Limb (tissue), 2 donors: ENCODE data around the gene CCNT2.
"Not testable (repeated sequence)": the region's sequence is repeated elsewhere in the genome, so short reads cannot be mapped to it uniquely, and the experiment has no call there.

Experiments used
- DNase-seq, 2 donors: peaks; one replicate each; pipeline ENCODE4 v3.0.0-alpha.2; 2016; ENCODE audit errors: extremely low spot score in 2 of 2

The CCNT2 gene

GRCh38 chr2:134918526-134919340, at the start of gene CCNT2:
Gene CCNT2, plus strand, starts transcription at chr2:134918822. Its CDS starts 33 bp downstream, at chr2:134918855.
- peak; percentile 99 to 100 for DNase-seq

GRCh38 chr2:134869946-134870736, 48.5 kb upstream of the CCNT2 start:
- DNase-seq, result peak; percentile 29 to 38

- no peak for DNase-seq
Measured at GRCh38 chr2:134873152-134873551, 45.5 kb upstream of the CCNT2 start.

GRCh38 chr2:134875309-134875708, 43.3 kb upstream of the CCNT2 start:
- DNase-seq, result no peak

- DNase-seq, result no peak
Measured at GRCh38 chr2:134882773-134883172, 35.8 kb upstream of the CCNT2 start.

GRCh38 chr2:134883552-134884293, 34.9 kb upstream of the CCNT2 start:
- no peak for DNase-seq

- DNase-seq, result no peak
Measured at GRCh38 chr2:134884435-134884834, 34.2 kb upstream of the CCNT2 start.

- DNase-seq, result no peak
Measured at GRCh38 chr2:134892282-134893035, 26.2 kb upstream of the CCNT2 start.

GRCh38 chr2:134897932-134898331, 20.7 kb upstream of the CCNT2 start:
- DNase-seq, result peak in 1 of 2 donors; percentile 29

GRCh38 chr2:134899204-134899603, 19.4 kb upstream of the CCNT2 start:
- no peak for DNase-seq

- no peak for DNase-seq
Measured at GRCh38 chr2:134900151-134900550, 18.5 kb upstream of the CCNT2 start.

- not testable (repeated sequence) for DNase-seq
Measured at GRCh38 chr2:134903701-134904100, 14.9 kb upstream of the CCNT2 start.

GRCh38 chr2:134905168-134905567, 13.5 kb upstream of the CCNT2 start:
- no peak for DNase-seq

GRCh38 chr2:134906726-134907125, 11.9 kb upstream of the CCNT2 start:
- no peak for DNase-seq

GRCh38 chr2:134907441-134908116, 11.0 kb upstream of the CCNT2 start:
- not testable (repeated sequence) for DNase-seq

- no peak for DNase-seq
Measured at GRCh38 chr2:134910763-134911399, 7.7 kb upstream of the CCNT2 start.

GRCh38 chr2:134911400-134911785, 7.2 kb upstream of the CCNT2 start:
- no peak for DNase-seq

- no peak for DNase-seq
Measured at GRCh38 chr2:134912361-134912760, 6.3 kb upstream of the CCNT2 start.

- peak in 1 of 2 donors; percentile 29 for DNase-seq
Measured at GRCh38 chr2:134917360-134917865, 1.2 kb upstream of the CCNT2 start.
